H7 (cell line): ENCODE measurements around the gene SPTLC2. TPM values are rescaled to one million over a fixed set of nuclear protein-coding genes. Genes with fewer than 3 reads are reported as not detected.
"Not testable (repeated sequence)": the region's sequence is repeated elsewhere in the genome, so short reads cannot be mapped to it uniquely, and the experiment has no call there.

Experiments used
- DNase-seq: peaks from one replicate; pipeline ENCODE4 v3.0.0; 2012
- H3K27me3 ChIP-seq: 2 replicates; pipeline ENCODE4 v1.6.0; 2011; ENCODE audit warnings: mild to moderate bottlenecking, low read length; ENCODE audit not compliant: control insufficient read depth, insufficient read depth
- H3K36me3 ChIP-seq: replicated peaks from 2 replicates; pipeline ENCODE4 v1.5.1; 2011; ENCODE audit warnings: low read length; ENCODE audit not compliant: control insufficient read depth, insufficient read depth
- H3K4me3 ChIP-seq: 2 replicates; pipeline ENCODE4 v1.5.1; 2011; ENCODE audit warnings: low read depth, mild to moderate bottlenecking, control low read depth, low read length, moderate library complexity; ENCODE audit not compliant: insufficient read depth
- total RNA-seq: library from RNA; depleted of rRNA; stranded (reverse); fragments of >200 nt; shearing (Covaris generic); gene quantifications from 2 replicates; pipeline ENCODE4 v1.2.3, GENCODE V29; 2014

SPTLC2 gene
- total RNA-seq, 1 experiment from 2014 or later: 20.5 TPM

GRCh38 chr14:77588411-77589025 lies 27.9 kb downstream of the SPTLC2 start:
- not testable (repeated sequence) for H3K36me3 ChIP-seq, H3K4me3 ChIP-seq, H3K27me3 ChIP-seq, DNase-seq

- no peak for DNase-seq
- no peak overlapping the region for H3K4me3 ChIP-seq
These were observed 31.1 kb downstream of the SPTLC2 start for GRCh38 chr14:77585385-77585784.

GRCh38 chr14:77584809-77585208 lies 31.6 kb downstream of the SPTLC2 start:
- no peak overlapping the region for H3K4me3 ChIP-seq
- DNase-seq: no peak
- no peaks in the 10 kb centered on the region for H3K36me3 ChIP-seq
- H3K27me3 ChIP-seq: no peaks in the 10 kb centered on the region

More at GRCh38 chr14:77585385-77585784, 31.1 kb downstream of the SPTLC2 start:
- Histone ChIP-seq H3K36me3 (no peaks in the 10 kb centered on the region), H3K27me3 (no peaks in the 10 kb centered on the region)

- Histone ChIP-seq H3K4me3 (no peak overlapping the region), H3K36me3 (no peaks in the 10 kb centered on the region), H3K27me3 (no peaks in the 10 kb centered on the region)
- DNase-seq: no peak
These were observed 32.8 kb downstream of the SPTLC2 start for GRCh38 chr14:77583657-77584056.

- Histone ChIP-seq H3K36me3 (no peaks in the 10 kb centered on the region), H3K27me3 (no peaks in the 10 kb centered on the region), H3K4me3 (no peak overlapping the region)
- DNase-seq: no peak
These were observed 33.9 kb downstream of the SPTLC2 start for GRCh38 chr14:77582511-77582910.

- Histone ChIP-seq H3K4me3 (no peak overlapping the region), H3K27me3 (no peaks in the 10 kb centered on the region), H3K36me3 (no peaks in the 10 kb centered on the region)
- no peak for DNase-seq
These were observed 35.4 kb downstream of the SPTLC2 start for GRCh38 chr14:77580964-77581505.

- DNase-seq: no peak
- Histone ChIP-seq H3K4me3 (no peak overlapping the region), H3K27me3 (no peaks in the 10 kb centered on the region), H3K36me3 (no peaks in the 10 kb centered on the region; the same call in 1 of the 2 replicates)
These were observed 36.0 kb downstream of the SPTLC2 start for GRCh38 chr14:77580477-77580876.

GRCh38 chr14:77579780-77580179 lies 36.7 kb downstream of the SPTLC2 start:
- Histone ChIP-seq H3K4me3 (no peak overlapping the region), H3K27me3 (no peaks in the 10 kb centered on the region), H3K36me3 (no peaks in the 10 kb centered on the region; the same call in 1 of the 2 replicates)
- DNase-seq: no peak

- Histone ChIP-seq H3K4me3 (no peak overlapping the region), H3K36me3 (no peaks in the 10 kb centered on the region; the same call in 1 of the 2 replicates), H3K27me3 (no peaks in the 10 kb centered on the region)
- no peak for DNase-seq
These were observed 37.4 kb downstream of the SPTLC2 start for GRCh38 chr14:77579065-77579464.

- H3K4me3 ChIP-seq: no peak overlapping the region
- H3K36me3 ChIP-seq: no peaks in the 10 kb centered on the region; the same call in 1 of the 2 replicates
- H3K27me3 ChIP-seq: no peaks in the 10 kb centered on the region
- DNase-seq: no peak
These were observed 41.9 kb downstream of the SPTLC2 start for GRCh38 chr14:77574446-77575115.

- H3K4me3 ChIP-seq: no peak overlapping the region
- no peaks in the 10 kb centered on the region for H3K27me3 ChIP-seq
- DNase-seq: no peak
- no peaks in the 10 kb centered on the region; the same call in 1 of the 2 replicates for H3K36me3 ChIP-seq
These were observed 42.5 kb downstream of the SPTLC2 start for GRCh38 chr14:77573964-77574363.

GRCh38 chr14:77570706-77571268 lies 45.6 kb downstream of the SPTLC2 start:
- no peak overlapping the region for H3K4me3 ChIP-seq
- H3K36me3 ChIP-seq: no peaks in the 10 kb centered on the region; the same call in 1 of the 2 replicates
- no peak for DNase-seq
- no peaks in the 10 kb centered on the region for H3K27me3 ChIP-seq

GRCh38 chr14:77565994-77566305 lies 50.5 kb downstream of the SPTLC2 start:
- DNase-seq: no peak
- Histone ChIP-seq H3K4me3 (no peak overlapping the region), H3K36me3 (no peaks in the 10 kb centered on the region; the same call in 1 of the 2 replicates), H3K27me3 (no peaks in the 10 kb centered on the region)

GRCh38 chr14:77565289-77565993 lies 51.0 kb downstream of the SPTLC2 start:
- no peak overlapping the region for H3K4me3 ChIP-seq
- H3K27me3 ChIP-seq: no peaks in the 10 kb centered on the region
- H3K36me3 ChIP-seq: no peaks in the 10 kb centered on the region; the same call in 1 of the 2 replicates
- DNase-seq: no peak
